ENCODE data around the gene SMIM5. TPM values are rescaled to one million over a fixed set of nuclear protein-coding genes. Genes with fewer than 3 reads are reported as not detected.

The SMIM5 gene
- total and polyA plus RNA-seq, 2 of the 13 experiments (the other 11 are each of a cell fraction or from before 2014, with no cell fraction given), result not detected

GRCh38 chr17:75622076-75622475, 11.2 kb upstream of the SMIM5 start (continued):
- TF ChIP-seq ZNF503 (CRISPR knock-in tag; IDR thresholded peaks at IDR 0.05) (no peak), ZGPAT (CRISPR knock-in tag; IDR thresholded peaks at IDR 0.05) (no peak)

GRCh38 chr17:75622771-75623273, 10.4 kb upstream of the SMIM5 start:
- no peaks in the 10 kb centered on the region for H3K9me3 ChIP-seq (ENCODE audit: low read length)
- no peaks in the 10 kb centered on the region for H3K79me2 ChIP-seq (ENCODE audit: insufficient read depth, low read length)
- H3K9ac ChIP-seq (ENCODE audit: insufficient read depth, low read depth, low read length), result no peak overlapping the region
- intact Hi-C loops (cut with micrococcal nuclease; ENCODE audit: unreplicated experiment) (no loop called here), in situ Hi-C loops (cut with HindIII; ENCODE audit: extremely low pct_ligation_motif_present, low pct_unique_long_range_greater_than_20kb) (no loop called here)
- CTCF ChIA-PET (ENCODE audit: low intra/inter-chr PET ratio, low total read pairs), result no interaction called here
- H3K4me2 ChIP-seq (ENCODE audit: low read depth, low read length), result no peak overlapping the region
- DNase-seq (ENCODE audit: low spot score) (no peak), FAIRE-seq (no peak), ATAC-seq (no peak)
- 69% methylated on average over 15 of the region's 15 CpGs for WGBS (ENCODE audit: low lambda C conversion rate)
- H2AFZ ChIP-seq (ENCODE audit: low read length), result no peak overlapping the region
- no peaks in the 10 kb centered on the region; the same call in 1 of the 2 replicates for H4K20me1 ChIP-seq (ENCODE audit: insufficient read depth, low read length)
- H3K27ac ChIP-seq (ENCODE audit: extremely low read length, insufficient read depth, low read length), result no peak overlapping the region
- no peak overlapping the region for H3K4me3 ChIP-seq (replicated peaks in 1 of 3; ENCODE audit: insufficient read depth in 1 of 3, low read depth in 2 of 3, low read length in 3 of 3)
- no TSS peak for BruUV-seq (replicated peaks)
- peaks cover 6% of the 10 kb centered on the region; the same call in 1 of the 2 replicates for H3K4me1 ChIP-seq (ENCODE audit: insufficient read depth, low read length)
- H3K36me3 ChIP-seq (replicated peaks in 1 of 2; ENCODE audit: control insufficient read depth in 1 of 2, insufficient read depth in 2 of 2, low read length in 2 of 2), result peaks cover 0 to 2% of the 10 kb centered on the region in 2 experiments; a peak in 1 of 5 replicates
- POLR2A ChIA-PET, result interaction anchor here (3.7 kb wide), 1 partner anchor 10 kb away, joined by 12 read pairs; the partner anchor contains the start of gene SMIM5
- H3K27me3 ChIP-seq (ENCODE audit: control insufficient read depth in 1 of 2, insufficient read depth in 2 of 2, low read length in 2 of 2), result no peaks in the 10 kb centered on the region
- TF ChIP-seq ETS1 (CRISPR knock-in tag; IDR thresholded peaks at IDR 0.05), result 0 out of 2 replicates have a peak, but pooled peaks have one; percentile 30
- TF ChIP-seq RXRA (CRISPR knock-in tag; IDR thresholded peaks at IDR 0.05), result 0 out of 2 replicates have a peak, but pooled peaks have one; percentile 13
- TF ChIP-seq USF2 (IDR thresholded peaks at IDR 0.05; ENCODE audit: low read depth, low read length), result no peak
- TF ChIP-seq USF2 (CRISPR knock-in tag; IDR thresholded peaks at IDR 0.05; ENCODE audit: borderline replicate concordance), result no peak
- TF ChIP-seq ZNF549 (CRISPR knock-in tag; IDR thresholded peaks at IDR 0.05), result no peak
- no peak for TF ChIP-seq MXD3 (CRISPR knock-in tag; IDR thresholded peaks at IDR 0.05)
- TF ChIP-seq ZNF879 (CRISPR knock-in tag; IDR thresholded peaks at IDR 0.05), result no peak
- peak; percentile 79 for TF ChIP-seq ESRRA (CRISPR knock-in tag; IDR thresholded peaks at IDR 0.05; ENCODE audit: low read depth)
- 0 out of 2 replicates have a peak, but pooled peaks have one; percentile 47 for TF ChIP-seq ZBTB1 (CRISPR knock-in tag; IDR thresholded peaks at IDR 0.05; ENCODE audit: borderline replicate concordance)
- no peak for TF ChIP-seq KAT2B (IDR thresholded peaks at IDR 0.05; ENCODE audit: borderline replicate concordance, low read depth, low read length)
- no peak for TF ChIP-seq ZNF7 (CRISPR knock-in tag; IDR thresholded peaks at IDR 0.05)
- TF ChIP-seq ZFAT (CRISPR knock-in tag; conservative IDR thresholded peaks at IDR 0.05), result no peak
- no peak for TF ChIP-seq IKZF1 (IDR thresholded peaks at IDR 0.05)
- TF ChIP-seq TEF (CRISPR knock-in tag; IDR thresholded peaks at IDR 0.05), result no peak

Data from HepG2 (cell line).